NOMO-1 treated with DMSO at 0.1 percent for 48 hours (cell line): Measurements from ENCODE around the gene SGCD.

ENCODE experiments used
- DNase-seq: peaks from one replicate; lab custom pipeline; 2025; ENCODE audit not compliant: unreplicated experiment; lab: John Stamatoyannopoulos, UW

SGCD gene

GRCh38 chr5:156326718-156327259 lies at the start of gene SGCD:
TSS of gene SGCD (plus strand) at chr5:156327164.
- DNase-seq, result no peak

- DNase-seq, result no peak
Measured at GRCh38 chr5:156277290-156277689, 49.7 kb upstream of the SGCD start.

DNA sequence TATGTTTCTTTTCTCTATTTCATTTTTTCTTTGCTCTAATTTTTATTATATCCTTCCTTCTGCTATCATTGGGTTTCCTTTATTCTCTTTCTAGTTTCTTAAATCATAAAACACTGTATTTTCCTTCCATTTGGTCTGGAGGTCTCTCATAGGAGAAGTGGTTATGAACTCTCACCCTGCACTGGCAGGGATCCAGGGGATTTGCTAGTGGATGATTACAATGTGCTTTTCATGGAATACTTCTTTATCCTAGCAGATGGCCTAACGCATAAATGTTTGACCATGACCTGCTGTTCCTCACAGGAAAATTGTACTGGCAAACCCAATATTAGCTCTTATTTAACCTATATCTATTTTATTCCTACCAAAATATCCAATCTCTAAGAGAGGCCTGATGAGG lies 31.5 kb upstream of the SGCD start:
- no peak for DNase-seq

GRCh38 chr5:156310115-156310514 lies 16.8 kb upstream of the SGCD start:
- DNase-seq, result no peak

DNA sequence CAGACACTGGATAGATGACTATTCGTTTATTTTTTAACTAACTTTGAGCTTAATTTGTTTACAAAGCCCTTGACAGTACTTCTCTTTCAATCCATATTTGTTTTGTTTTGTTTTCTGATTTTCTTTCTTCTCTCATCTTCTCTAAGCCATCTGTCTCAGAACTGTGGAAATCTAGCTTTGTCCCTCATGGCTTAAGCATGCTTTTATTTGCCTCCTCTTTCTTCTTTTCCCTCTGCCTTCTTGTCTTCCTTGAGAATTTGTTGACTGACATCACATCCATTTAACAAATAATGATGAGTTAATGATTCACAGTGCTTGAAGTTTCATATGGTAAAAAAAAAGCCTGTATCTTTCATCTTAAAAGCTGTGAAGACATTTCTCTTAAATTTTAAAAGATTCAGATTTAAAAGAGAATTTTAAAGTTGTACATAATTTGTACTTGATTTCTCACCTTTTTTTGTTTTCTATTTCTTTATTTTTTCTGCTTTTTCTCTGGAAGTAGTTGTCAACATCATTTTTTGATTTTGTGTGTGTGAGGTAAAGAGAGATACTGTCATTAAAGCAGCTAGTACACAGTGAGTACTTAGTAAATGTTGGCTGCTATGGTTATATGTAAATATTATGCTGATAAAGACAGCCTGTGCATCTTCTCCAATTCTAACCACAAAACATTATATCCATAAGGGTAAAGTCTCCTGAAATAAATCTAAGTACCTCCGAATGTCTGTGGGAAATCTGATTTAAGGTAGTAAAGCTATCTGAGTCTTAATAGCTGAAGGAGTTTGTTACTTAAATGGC lies 13.9 kb upstream of the SGCD start:
- DNase-seq, result no peak

- DNase-seq, result no peak
Measured at GRCh38 chr5:156314416-156314815, 12.5 kb upstream of the SGCD start.

GRCh38 chr5:156322666-156323065 lies 4.3 kb upstream of the SGCD start:
- no peak for DNase-seq

DNA sequence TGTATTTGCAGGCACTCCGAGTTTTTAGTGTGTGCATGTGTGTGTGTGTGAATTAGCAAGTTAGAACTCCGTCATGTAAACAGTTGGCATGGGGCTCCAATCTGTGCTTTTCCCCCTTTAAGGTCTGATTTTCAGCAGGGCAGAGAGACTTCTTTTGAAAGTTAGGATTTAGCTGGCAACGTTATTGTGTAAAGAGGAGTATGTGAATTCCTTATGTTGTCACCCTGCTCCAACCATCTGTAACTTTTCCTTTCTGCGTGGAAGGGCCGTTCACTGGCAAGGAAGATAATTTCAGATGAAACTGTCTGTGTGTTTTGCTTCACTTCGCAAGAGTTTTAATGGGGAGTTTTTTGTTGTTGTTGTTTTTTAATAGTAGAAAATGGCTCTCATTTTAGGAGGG lies 332 bp downstream of the SGCD start:
- DNase-seq, result no peak

GRCh38 chr5:156328161-156328560 lies 1.2 kb downstream of the SGCD start:
- no peak for DNase-seq

GRCh38 chr5:156328766-156329165 lies 1.8 kb downstream of the SGCD start:
- DNase-seq, result no peak

DNA sequence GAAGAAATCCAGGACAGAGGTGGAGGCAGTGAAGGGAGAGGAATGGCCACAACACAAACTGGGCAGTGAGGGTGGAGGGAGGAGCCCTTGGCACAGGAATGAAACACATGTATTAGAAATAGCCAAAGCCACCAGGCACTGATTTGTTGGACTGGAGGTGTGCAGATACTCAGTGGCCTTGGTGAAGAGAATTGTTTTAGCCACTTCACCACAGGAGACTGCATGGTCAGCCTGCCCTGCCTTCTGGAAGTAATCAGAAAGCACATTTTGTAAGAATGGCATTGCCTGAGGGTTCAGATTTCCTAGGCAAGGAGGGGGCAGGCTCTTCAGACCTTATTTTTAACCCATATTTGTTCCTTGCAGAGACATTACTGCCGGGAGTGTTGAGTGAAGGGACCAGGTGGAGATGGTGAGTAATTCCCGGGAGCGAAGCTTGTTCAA lies 2.2 kb downstream of the SGCD start:
- DNase-seq, result no peak

- no peak for DNase-seq
Measured at GRCh38 chr5:156330141-156330870, 3.3 kb downstream of the SGCD start.

DNA sequence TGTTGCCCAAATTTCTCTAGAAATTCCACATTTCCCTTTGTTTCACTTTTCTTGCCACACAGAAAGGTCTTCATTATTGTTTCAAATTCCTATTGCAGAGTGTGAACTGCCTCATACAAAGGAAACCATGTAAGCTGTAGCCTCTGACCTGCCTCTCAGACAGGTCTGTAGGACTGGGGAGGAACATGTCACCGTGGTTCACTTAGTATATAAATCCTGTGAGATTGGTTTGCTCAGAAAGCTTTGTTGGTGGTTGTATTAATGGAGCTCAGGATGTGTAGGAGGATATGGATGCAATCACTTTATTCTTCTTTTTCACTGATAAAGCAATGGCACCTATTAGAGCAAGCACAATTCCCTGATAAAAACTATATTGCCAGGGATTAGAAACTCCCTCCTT lies 4.2 kb downstream of the SGCD start:
- DNase-seq, result no peak

- DNase-seq, result no peak
Measured at GRCh38 chr5:156331845-156332244, 4.9 kb downstream of the SGCD start.

DNA sequence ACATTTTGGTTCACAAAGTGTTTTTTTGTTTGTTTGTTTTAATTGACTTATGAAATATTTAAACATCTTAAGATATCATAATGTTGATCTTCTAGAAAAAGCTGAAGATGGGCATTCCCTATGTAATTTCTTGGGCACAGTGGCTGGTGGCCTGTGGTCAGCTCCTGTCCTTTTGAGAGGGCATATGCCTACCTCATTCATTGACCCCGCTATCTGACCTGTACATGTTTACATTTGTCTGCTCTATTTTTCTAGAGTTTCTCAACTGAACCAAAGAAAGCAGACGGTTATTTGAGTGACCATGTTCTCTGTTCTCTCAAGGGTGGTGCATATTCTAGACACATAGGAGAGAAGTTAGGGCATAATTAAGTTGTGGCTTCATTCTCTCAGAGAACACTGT lies 5.3 kb downstream of the SGCD start:
- no peak for DNase-seq

- DNase-seq, result no peak
Measured at GRCh38 chr5:156339139-156339841, 12.3 kb downstream of the SGCD start.

DNA sequence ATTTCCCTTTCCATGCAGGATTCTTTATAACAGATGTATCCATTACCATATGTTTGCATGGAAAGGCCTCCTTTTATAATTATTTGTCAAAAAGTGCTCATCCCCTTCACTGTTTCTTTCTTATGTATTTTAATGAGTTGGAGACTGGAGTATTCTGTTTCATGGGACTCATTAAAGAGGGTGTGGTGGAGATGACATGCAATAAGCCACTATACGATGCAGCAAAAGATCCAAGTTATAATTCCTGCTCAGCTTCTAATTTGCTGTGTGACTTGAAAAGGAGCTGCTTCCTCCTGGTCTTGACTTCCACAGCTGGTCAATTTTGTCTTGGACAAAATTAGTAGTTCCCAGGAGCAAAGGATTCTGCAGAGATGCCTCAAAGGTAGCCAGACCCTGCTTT lies 13.9 kb downstream of the SGCD start:
- DNase-seq, result no peak

DNA sequence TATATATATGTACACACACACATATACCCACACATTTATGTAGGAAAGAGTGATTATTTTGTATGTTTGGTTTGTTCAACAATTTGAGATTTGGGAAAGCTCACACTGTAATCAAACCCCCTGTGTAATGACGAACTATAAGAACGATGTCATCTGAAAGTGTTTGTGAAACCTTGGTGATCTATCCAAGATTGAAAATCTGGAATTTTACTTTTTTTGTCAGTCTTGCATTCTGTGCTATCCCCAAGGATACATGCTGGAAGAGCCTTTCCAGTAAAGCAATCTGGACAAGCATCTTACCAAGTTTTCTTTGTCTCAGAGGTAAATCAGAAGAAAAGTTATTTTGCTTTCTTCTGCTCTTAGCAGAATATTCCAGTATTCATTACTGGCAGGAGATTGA lies 23.3 kb downstream of the SGCD start:
- no peak for DNase-seq

DNA sequence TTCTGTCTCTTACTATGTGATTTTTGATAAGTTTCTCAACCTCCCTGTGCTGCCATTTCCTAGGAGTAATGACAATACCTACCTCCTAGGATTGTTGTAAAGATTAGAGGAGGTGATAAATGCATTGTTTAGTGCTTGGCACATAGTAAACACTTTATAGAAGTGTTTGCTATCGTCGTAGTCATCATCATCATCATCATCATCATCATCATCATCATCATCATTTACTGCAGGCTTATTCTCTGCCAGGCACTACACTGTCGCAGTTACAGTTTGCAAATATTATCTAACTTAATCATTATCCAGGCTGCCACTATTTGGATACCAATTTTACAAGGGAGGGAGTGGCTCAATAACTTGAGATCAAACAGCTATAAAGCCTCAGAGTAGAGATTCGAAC lies 24.5 kb downstream of the SGCD start:
- no peak for DNase-seq

GRCh38 chr5:156354571-156354970 lies 27.6 kb downstream of the SGCD start:
- no peak for DNase-seq

GRCh38 chr5:156356238-156356637 lies 29.3 kb downstream of the SGCD start:
- no peak for DNase-seq

DNA sequence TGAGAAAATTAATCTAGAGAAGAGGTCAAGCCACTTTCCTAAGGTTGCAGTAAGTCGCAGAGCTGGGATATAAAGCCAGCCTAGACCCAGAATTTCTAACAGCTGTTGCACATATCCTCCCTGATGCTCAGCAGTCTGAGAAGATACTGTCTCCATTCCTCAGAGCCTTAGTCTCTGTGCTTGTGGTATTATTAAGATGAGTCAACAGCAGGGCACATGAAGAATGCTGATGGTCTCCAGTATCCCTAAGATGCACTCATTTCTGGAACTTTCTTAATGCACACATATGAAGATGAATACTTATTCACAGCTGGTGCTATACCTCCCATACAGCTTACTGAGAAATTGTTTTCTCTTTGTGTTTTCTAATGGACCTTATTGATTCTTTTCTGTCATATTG lies 32.5 kb downstream of the SGCD start:
- no peak for DNase-seq
